ENCODE results near the gene FOXRED1.

Gene FOXRED1

DNA sequence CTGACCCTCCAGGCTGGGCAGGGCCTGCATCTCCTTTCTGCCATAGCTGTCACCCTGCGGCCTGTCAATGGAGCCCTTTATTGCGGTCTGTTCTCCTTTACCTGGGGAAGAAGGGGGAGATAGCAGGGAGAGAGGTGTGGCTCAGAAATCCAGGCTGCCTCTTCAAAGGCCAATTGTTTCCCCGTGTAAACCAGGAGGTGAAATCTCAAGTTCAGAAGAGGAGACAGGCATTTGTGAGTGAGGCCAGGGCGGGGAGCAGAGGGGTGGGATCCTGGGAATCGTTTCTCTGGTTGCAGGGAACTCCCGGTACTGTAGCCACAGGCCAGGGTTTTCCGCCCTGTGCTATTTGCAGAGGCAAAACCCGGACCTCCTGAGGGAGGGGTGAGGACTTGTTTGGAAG lies 44.0 kb downstream of the FOXRED1 start:
- peak; percentile 37 for DNase-seq

DNA sequence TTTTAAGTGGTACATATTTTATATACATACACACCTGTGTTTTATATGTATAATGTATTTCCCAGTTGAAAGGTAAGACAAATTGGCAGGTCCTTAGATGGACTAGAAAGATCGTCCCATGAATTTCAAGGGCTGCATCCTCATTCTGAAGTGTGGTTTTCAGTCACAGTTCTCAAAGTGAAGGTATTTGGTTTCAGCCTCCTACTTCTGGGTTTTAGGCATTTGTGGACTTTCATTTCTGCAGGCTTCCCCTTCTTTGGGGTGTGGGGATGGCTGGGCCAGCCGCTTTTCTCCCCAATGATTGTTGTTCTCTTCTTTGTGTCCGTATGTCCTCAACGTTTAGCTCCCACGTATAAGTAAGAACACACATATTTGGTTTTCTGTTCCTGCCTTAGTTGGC lies 44.9 kb downstream of the FOXRED1 start:
- no peak for DNase-seq

DNA sequence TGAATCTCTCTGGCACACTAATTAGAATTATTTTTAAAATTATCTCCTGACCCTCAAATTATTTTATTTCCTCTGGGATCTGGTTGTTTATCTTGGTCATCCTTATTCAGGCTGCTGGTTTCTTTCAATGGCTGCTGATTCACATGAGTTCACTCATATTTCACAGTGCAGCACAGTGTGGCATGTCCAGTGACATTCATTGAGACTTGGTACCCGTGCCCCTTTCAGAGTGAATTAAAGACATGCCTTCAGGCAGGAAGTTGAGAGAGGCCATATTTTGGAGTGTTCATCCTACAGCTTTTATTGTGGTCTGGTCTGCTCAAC lies 48.4 kb downstream of the FOXRED1 start:
- no peak for DNase-seq

DNA sequence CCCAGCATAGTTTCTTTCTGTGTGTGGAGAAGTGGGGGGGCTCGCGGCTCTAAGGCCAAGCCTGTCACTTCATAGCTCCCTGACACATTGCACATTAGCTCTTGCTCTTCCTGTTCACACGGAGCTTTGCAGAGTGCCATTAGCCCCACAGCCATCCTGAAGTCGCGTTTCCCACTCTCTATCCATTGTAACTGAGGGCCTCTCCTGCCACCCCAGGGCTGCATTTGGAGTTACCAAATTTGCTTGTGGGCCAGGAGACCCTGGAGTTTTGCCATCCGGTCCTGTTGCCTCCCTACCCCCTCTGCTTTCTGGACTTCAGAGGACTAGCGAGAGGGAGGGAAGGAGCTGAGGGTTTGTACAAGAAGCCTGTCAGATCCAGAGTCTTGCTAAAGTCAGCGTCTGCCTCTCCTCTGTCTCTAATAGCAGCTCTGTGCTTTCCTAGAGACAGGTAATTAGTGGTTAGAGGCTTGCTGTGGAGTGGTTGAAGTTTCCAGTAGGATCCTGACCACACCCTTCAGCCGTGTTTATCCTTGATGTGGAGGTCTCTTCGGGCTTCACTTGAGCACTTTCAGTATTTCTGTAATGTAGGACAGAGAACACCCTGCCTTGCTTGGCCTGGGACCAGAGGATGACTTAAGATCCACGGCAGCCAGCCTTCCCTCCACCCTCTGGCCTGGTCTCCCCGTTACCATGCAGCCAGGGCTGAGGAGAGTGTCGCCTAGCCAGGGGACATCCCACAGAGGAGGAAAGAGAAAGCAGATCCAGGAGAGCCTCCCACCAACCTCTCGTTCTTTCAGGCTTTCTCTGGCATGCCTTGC lies 49.0 kb downstream of the FOXRED1 start:
- peak; percentile 93 for DNase-seq

DNA sequence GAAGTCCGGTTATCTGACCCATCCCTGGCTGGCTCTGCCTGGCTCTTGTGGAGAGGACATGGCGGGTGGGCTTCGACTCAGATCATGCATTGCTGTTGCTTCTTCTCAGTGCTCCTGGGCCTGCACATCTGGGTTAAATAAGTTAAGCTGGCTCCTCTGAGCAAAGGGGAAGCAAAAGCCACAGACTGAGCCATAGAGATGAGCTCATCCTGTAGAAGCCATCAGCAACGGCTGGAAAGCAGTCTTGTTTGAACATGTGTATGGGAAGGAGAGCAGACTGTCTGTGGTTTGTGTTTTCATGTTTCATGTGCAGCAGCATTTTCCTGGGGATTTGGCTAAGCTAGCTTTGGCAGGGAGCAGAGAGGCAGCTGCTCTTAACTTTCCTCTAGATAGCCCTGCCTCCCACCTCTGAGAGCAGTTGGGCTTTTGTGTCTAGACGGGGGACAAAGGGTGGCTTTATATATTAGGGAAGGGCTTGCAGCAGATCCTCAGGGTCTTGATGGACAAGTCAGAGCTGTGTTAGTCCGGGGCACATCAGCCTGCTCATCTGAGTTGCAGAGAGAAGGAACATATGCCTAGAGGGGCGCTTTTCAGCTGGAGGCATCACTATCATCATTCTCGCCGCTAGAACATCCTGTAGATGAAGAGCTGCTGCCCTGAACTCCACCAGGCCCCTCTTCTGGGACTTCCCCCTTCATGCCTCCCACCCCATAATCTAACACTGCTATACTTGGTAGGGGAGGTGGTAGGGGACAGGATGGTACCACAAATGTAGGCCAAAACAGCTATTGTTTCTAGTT lies 49.8 kb downstream of the FOXRED1 start:
- DNase-seq: peak; percentile 93

DNA sequence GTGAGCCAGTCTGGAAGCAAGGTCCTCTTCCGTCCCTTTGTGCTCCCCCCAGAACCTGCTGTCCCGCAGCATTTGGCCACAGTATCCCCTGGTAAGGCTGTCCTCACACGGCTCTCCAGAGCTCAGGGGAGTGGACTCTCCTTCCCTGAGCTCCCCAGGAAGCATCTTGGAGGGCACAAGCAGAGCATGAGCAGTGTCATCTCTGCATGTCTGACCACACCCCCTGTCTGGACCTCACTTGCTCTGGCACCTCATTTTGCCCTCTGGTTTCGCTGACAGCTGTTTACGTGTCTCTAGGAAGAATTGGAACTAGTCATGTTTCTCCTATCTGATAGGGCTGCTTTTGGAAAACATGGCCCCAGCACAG lies 50.4 kb downstream of the FOXRED1 start:
- DNase-seq: no peak

DNA sequence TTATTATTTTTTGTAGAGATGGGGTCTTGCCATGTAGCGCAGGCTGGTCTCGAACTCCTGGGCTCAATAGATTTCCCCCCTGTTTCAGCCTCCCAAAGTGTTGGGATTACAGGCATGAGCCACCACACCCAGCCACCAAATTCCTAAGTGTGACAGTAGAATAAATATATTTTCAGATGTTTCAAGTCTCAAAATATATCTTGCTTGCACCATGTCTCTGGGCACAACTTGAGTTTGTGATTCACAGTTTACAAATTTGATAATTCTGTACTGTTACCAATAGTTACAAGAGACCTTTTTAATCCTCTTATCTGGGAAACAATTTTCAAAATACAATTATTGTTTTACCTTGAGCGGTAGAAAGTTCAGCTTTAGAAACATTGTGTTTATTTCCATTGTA lies 54.0 kb downstream of the FOXRED1 start:
- DNase-seq: no peak

DNA sequence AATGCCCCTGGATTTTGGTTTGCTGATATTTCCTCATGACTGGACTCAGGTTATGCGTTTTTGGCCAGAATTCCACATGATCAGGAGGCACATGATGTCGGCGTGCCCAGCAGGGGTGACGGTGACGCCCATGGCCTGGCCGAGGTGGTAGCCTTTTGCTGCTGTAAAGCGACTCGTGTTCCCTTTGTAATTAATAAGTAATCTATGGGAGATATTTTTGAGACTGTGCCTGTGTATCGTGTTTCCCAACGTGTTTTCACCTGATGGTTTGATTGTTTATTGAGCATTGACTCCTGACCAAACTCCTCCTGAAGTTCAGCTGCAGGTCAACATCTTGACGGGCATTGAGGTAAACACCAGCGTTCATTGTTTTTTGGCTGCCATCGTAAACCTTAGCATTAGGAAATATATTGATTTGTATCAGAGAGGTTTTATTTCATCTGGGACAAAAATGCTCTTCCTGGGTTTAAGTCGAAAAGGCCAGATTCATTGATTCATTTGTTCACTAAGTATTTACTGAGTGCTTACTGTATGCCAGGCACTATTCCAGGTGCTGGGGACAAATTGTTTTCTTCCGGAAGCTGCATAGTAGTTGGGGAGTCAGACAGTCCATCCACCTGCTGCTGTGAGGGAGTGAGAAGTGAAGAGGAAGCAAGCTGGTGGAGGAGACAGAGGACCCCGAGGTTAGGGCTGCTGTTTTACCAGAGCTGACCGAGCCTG lies 58.5 kb downstream of the FOXRED1 start:
- DNase-seq: no peak

Data from right hindlimb (tissue), 1 donor.